H9 (cell line): ENCODE measurements around the gene C21orf58. TPM values are rescaled to one million over a fixed set of nuclear protein-coding genes. Genes with fewer than 3 reads are reported as not detected.

Experiments used
- DNase-seq: peaks from one replicate; pipeline ENCODE4 v3.0.0-alpha.2; 2017
- H2AFZ ChIP-seq: one replicate; pipeline ENCODE4 v1.6.1; 2013; ENCODE audit warnings: mild to moderate bottlenecking, low read length, control low read depth, moderate library complexity
- H2AK5ac ChIP-seq: 2 replicates; pipeline ENCODE4 v1.6.1; 2013; ENCODE audit warnings: low read length, control low read depth, mixed read lengths; ENCODE audit not compliant: insufficient read length
- H2BK120ac ChIP-seq: one replicate; pipeline ENCODE4 v1.6.1; 2013; ENCODE audit warnings: low read depth, mild to moderate bottlenecking, low read length, control low read depth, inconsistent platforms; ENCODE audit not compliant: poor library complexity, severe bottlenecking
- H2BK12ac ChIP-seq: 2 replicates; pipeline ENCODE4 v1.6.1; 2013; ENCODE audit warnings: low read length, control low read depth, mixed read lengths, low read depth; ENCODE audit not compliant: insufficient read length
- H2BK15ac ChIP-seq: 2 replicates; pipeline ENCODE4 v1.6.1; 2013; ENCODE audit warnings: low read depth, low read length, control low read depth
- H2BK20ac ChIP-seq: one replicate; pipeline ENCODE4 v1.6.1; 2013; ENCODE audit warnings: low read depth, mild to moderate bottlenecking, low read length, control low read depth, inconsistent platforms; ENCODE audit not compliant: poor library complexity, severe bottlenecking
- H2BK5ac ChIP-seq: 2 replicates; pipeline ENCODE4 v1.6.1; 2013; ENCODE audit warnings: low read length, control low read depth, mixed read lengths; ENCODE audit not compliant: insufficient read length
- H3K14ac ChIP-seq: 2 replicates; pipeline ENCODE4 v1.6.1; 2013; ENCODE audit warnings: low read length, control low read depth; ENCODE audit not compliant: insufficient read depth
- H3K18ac ChIP-seq: 2 replicates; pipeline ENCODE4 v1.6.1; 2013; ENCODE audit warnings: low read depth, mild to moderate bottlenecking, mixed read lengths, low read length, control low read depth; ENCODE audit not compliant: insufficient read length
- H3K23ac ChIP-seq: 2 replicates; pipeline ENCODE4 v1.6.1; 2013; ENCODE audit warnings: low read length, control low read depth, mixed read lengths, low read depth; ENCODE audit not compliant: insufficient read length
- H3K23me2 ChIP-seq: 2 replicates; pipeline ENCODE4 v1.6.1; 2013; ENCODE audit warnings: low read depth, mild to moderate bottlenecking, mixed read lengths, low read length, control low read depth; ENCODE audit not compliant: insufficient read length, poor library complexity, severe bottlenecking
- H3K27ac ChIP-seq: 2 replicates; pipeline ENCODE4 v1.5.1; 2013; ENCODE audit warnings: low read length, control low read depth, mixed read lengths, low read depth; ENCODE audit not compliant: insufficient read length
- H3K27me3 ChIP-seq: 2 replicates; pipeline ENCODE4 v1.6.1; 2013; ENCODE audit warnings: low read length, control low read depth, inconsistent platforms; ENCODE audit not compliant: insufficient read depth
- H3K4ac ChIP-seq: 2 replicates; pipeline ENCODE4 v1.6.1; 2013; ENCODE audit warnings: low read depth, mild to moderate bottlenecking, control low read depth, inconsistent platforms, low read length, moderate library complexity
- H3K4me1 ChIP-seq: 2 replicates; pipeline ENCODE4 v1.6.1; 2013; ENCODE audit warnings: low read length, control low read depth, inconsistent platforms; ENCODE audit not compliant: insufficient read depth
- H3K4me2 ChIP-seq: 2 replicates; pipeline ENCODE4 v1.6.1; 2013; ENCODE audit warnings: low read length, control low read depth, mixed read lengths; ENCODE audit not compliant: insufficient read length, insufficient read depth
- H3K56ac ChIP-seq: 2 replicates; pipeline ENCODE4 v1.6.1; 2013; ENCODE audit warnings: low read depth, mild to moderate bottlenecking, mixed read lengths, low read length, control low read depth; ENCODE audit not compliant: insufficient read length
- H3K79me1 ChIP-seq: 2 replicates; pipeline ENCODE4 v1.6.1; 2013; ENCODE audit warnings: low read depth, mild to moderate bottlenecking, moderate library complexity, low read length, control low read depth, inconsistent platforms; ENCODE audit not compliant: insufficient read depth, poor library complexity, severe bottlenecking
- H3K79me2 ChIP-seq: 2 replicates; pipeline ENCODE4 v1.6.1; 2013; ENCODE audit warnings: low read length, control low read depth, inconsistent platforms; ENCODE audit not compliant: insufficient read depth
- H3K9ac ChIP-seq: 2 replicates; pipeline ENCODE4 v1.6.1; 2013; ENCODE audit warnings: low read length, control low read depth, mixed read lengths; ENCODE audit not compliant: insufficient read length; ENCODE audit errors: extremely low read depth
- H3K9me3 ChIP-seq: one replicate; pipeline ENCODE4 v1.6.1; 2013; ENCODE audit warnings: low read depth, low read length, inconsistent platforms; ENCODE audit not compliant: control insufficient read depth
- H3T11ph ChIP-seq: one replicate; pipeline ENCODE4 v1.6.1; 2013; ENCODE audit warnings: mild to moderate bottlenecking, low read length, control low read depth, inconsistent platforms
- H4K20me1 ChIP-seq: one replicate; pipeline ENCODE4 v1.6.1; 2013; ENCODE audit not compliant: control insufficient read depth, insufficient read length, insufficient read depth
- H4K5ac ChIP-seq: 2 replicates; pipeline ENCODE4 v1.6.1; 2013; ENCODE audit warnings: low read depth, mild to moderate bottlenecking, mixed read lengths, low read length, control low read depth; ENCODE audit not compliant: insufficient read length
- H4K8ac ChIP-seq: replicated peaks from 2 replicates; pipeline ENCODE4 v1.6.1; 2013; ENCODE audit warnings: low read length, control low read depth, mixed read lengths, low read depth; ENCODE audit not compliant: insufficient read length
- H4K91ac ChIP-seq: 2 replicates; pipeline ENCODE4 v1.6.1; 2013; ENCODE audit warnings: low read depth, mild to moderate bottlenecking, moderate library complexity, mixed read lengths, low read length, control low read depth; ENCODE audit not compliant: insufficient read length
- H3K27ac Mint-ChIP-seq, 3 experiments: 2 replicates in 2 of 3; 3 replicates in 1 of 3; pipeline ENCODE4 v1.8.0; 2020 to 2021; ENCODE audit warnings: mixed read lengths in 3 of 3, mild to moderate bottlenecking in 1 of 3, moderate library complexity in 1 of 3
- H3K27me3 Mint-ChIP-seq: 2 replicates; pipeline ENCODE4 v1.8.0; 2021; ENCODE audit warnings: low read depth, mild to moderate bottlenecking, moderate library complexity, mixed read lengths
- H3K36me3 Mint-ChIP-seq, 3 experiments: 2 replicates in 2 of 3; 3 replicates in 1 of 3; pipeline ENCODE4 v1.8.0; 2020 to 2021; ENCODE audit warnings: low read depth in 3 of 3, mixed read lengths in 3 of 3; ENCODE audit not compliant: insufficient read depth in 1 of 3
- H3K4me1 Mint-ChIP-seq, 2 experiments: 2 replicates each; pipeline ENCODE4 v1.8.0; 2020; ENCODE audit warnings: mixed read lengths in 2 of 2
- H3K4me3 Mint-ChIP-seq, 2 experiments: 2 replicates in 1 of 2; 3 replicates in 1 of 2; pipeline ENCODE4 v1.8.0; 2020 to 2021; ENCODE audit warnings: mild to moderate bottlenecking in 2 of 2, mixed read lengths in 2 of 2, moderate library complexity in 1 of 2
- H3K9me3 Mint-ChIP-seq, 2 experiments: 2 replicates in 1 of 2; 3 replicates in 1 of 2; pipeline ENCODE4 v1.8.0; 2020; ENCODE audit warnings: mild to moderate bottlenecking in 2 of 2, mixed read lengths in 2 of 2, moderate library complexity in 1 of 2
- WGBS: extraction: QIAGEN DNeasy Blood & Tissue Kit; methylation state at CpG from one replicate; pipeline ENCODE4 v1.1.7; 2013; ENCODE audit warnings: missing lambda C conversion rate, low lambda C conversion rate, mixed read lengths; ENCODE audit not compliant: insufficient read length; ENCODE audit errors: extremely low coverage; 5-methylcytosine and 5-hydroxymethylcytosine counted together
- total RNA-seq: library from RNA; stranded (reverse); gene quantifications from 2 replicates; pipeline ENCODE4 v1.2.1, GENCODE V29; 2021
- TF ChIP-seq, protein P1 (sequence below): fragments of 200-600 bp; sonication (generic); conservative IDR thresholded peaks from 3 replicates; pipeline ENCODE4 v1.8.0; 2021; ENCODE audit warnings: antibody characterized with exemption, mild to moderate bottlenecking

C21orf58 gene
- total RNA-seq, 1 experiment from 2014 or later, result 17.2 TPM

DNA sequence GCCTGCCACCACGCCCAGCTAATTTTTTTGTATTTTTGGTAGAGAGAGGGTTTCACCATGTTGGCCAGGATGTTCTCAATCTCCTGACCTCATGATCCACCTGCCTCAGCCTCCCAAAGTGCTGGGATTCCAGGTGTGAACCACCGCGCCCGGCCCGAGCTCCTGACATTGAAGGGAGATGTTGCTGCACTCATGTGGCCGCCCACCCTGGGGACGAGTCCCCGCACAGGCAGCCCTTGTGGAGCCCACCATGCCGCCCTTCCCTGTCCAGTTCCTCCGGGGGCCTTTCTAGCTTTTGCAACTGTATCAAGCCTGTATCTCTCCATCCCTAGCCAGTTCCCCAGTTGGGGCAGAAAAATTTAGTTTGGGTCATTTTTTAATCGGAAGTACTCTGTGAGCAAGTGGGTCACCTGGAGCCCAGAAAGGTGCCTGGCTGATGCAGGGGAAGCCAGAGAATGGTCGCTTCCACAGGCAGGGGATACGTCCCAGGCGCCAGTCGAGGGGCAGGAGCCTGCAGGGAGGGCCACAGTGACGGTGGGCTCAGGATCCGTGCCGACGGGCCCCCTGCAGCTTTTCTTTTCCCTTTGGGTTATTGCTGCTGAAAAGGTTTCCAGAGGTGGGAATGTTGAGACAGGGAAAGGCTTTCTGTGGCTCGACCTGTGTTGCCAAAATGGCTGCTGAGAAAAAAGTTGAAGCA, 20.7 kb upstream of the C21orf58 start:
- Histone ChIP-seq H2BK15ac (no peak overlapping the region), H4K20me1 (no peaks in the 10 kb centered on the region), H3K27ac (no peak overlapping the region), H2BK5ac (no peak overlapping the region), H3K27me3 (no peaks in the 10 kb centered on the region), H3K9me3 (no peaks in the 10 kb centered on the region), H3K9ac (no peak overlapping the region), H2BK20ac (no peak overlapping the region), H4K5ac (no peak overlapping the region), H3K79me2 (no peaks in the 10 kb centered on the region), H3K23me2 (no peaks in the 10 kb centered on the region), H3K4me1 (no peaks in the 10 kb centered on the region), H3K14ac (no peak overlapping the region), H3K4me2 (no peak overlapping the region), H2AK5ac (no peak overlapping the region), H4K8ac (no peak overlapping the region), H3K18ac (no peak overlapping the region), H2AFZ (no peak overlapping the region), H3T11ph (no peak overlapping the region), H4K91ac (no peak overlapping the region), H2BK12ac (no peak overlapping the region), H3K79me1 (peaks cover 7% of the 10 kb centered on the region), H3K56ac (no peak overlapping the region), H3K4ac (no peak overlapping the region), H2BK120ac (no peak overlapping the region), H3K23ac (no peak overlapping the region)
- TF ChIP-seq, protein P1, sequence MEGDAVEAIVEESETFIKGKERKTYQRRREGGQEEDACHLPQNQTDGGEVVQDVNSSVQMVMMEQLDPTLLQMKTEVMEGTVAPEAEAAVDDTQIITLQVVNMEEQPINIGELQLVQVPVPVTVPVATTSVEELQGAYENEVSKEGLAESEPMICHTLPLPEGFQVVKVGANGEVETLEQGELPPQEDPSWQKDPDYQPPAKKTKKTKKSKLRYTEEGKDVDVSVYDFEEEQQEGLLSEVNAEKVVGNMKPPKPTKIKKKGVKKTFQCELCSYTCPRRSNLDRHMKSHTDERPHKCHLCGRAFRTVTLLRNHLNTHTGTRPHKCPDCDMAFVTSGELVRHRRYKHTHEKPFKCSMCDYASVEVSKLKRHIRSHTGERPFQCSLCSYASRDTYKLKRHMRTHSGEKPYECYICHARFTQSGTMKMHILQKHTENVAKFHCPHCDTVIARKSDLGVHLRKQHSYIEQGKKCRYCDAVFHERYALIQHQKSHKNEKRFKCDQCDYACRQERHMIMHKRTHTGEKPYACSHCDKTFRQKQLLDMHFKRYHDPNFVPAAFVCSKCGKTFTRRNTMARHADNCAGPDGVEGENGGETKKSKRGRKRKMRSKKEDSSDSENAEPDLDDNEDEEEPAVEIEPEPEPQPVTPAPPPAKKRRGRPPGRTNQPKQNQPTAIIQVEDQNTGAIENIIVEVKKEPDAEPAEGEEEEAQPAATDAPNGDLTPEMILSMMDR, result no peak
- whole genome bisulfite sequencing, result no CpG with 5 or more reads among the region's 20 CpGs
- no peaks in the 10 kb centered on the region; a peak in 1 of 5 replicates for H3K9me3 Mint-ChIP-seq
- H3K27me3 Mint-ChIP-seq, result no peaks in the 10 kb centered on the region
- H3K27ac Mint-ChIP-seq, result peak overlapping the region in 2 of 3 experiments; percentile 68 to 73; a peak in 2 of 7 replicates
- DNase-seq, result no peak
- H3K4me3 Mint-ChIP-seq, result no peak overlapping the region
- peaks cover 24 to 67% (median 59%) of the 10 kb centered on the region in 3 experiments for H3K36me3 Mint-ChIP-seq
- H3K4me1 Mint-ChIP-seq, result no peaks in the 10 kb centered on the region
